22Rv1 (cell line): ENCODE results near the gene TRPV2.

ENCODE experiments used
- ZFX ChIP-seq: fragments of 450-650 bp; IDR thresholded peaks from 2 replicates; pipeline ENCODE4 v1.6.1; 2017; ENCODE audit warnings: antibody characterized with exemption, borderline replicate concordance
- TF ChIP-seq, protein P1 (sequence below): fragments of 450-650 bp; IDR thresholded peaks from 2 replicates; pipeline ENCODE4 v1.5.1; 2017; ENCODE audit warnings: mild to moderate bottlenecking

DNA sequence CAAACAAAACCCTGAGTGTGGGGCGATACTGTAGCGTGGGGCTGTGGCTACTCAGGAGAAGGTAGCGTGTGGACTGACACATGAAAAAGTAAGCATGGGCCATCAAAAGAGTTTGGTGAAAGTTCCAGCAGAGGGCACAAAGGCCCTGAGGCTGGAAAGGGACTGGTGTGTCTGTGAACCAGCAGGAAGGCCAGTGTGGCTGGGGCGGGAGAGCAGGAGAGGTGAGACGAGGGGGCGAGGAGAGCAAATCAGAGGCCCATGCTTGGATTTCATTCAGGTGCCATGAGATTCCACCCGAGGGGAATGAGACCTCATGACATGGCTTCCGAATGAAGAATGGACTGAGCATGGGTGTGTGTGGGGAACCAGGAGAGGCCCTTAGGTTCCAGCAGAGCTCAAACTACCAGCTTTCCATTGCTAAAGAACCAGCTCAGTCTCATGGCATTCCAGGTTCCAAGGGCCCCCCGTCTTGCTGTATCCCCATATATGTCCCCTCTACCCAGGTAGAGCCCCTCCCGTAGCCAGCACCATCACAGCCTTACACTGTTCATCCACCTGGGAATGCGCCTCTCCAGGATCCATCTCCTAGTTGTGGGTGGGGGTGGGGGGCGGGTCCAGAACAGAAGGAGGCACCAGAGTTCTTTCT, 31.1 kb downstream of the TRPV2 start:
- TF ChIP-seq, protein P1, sequence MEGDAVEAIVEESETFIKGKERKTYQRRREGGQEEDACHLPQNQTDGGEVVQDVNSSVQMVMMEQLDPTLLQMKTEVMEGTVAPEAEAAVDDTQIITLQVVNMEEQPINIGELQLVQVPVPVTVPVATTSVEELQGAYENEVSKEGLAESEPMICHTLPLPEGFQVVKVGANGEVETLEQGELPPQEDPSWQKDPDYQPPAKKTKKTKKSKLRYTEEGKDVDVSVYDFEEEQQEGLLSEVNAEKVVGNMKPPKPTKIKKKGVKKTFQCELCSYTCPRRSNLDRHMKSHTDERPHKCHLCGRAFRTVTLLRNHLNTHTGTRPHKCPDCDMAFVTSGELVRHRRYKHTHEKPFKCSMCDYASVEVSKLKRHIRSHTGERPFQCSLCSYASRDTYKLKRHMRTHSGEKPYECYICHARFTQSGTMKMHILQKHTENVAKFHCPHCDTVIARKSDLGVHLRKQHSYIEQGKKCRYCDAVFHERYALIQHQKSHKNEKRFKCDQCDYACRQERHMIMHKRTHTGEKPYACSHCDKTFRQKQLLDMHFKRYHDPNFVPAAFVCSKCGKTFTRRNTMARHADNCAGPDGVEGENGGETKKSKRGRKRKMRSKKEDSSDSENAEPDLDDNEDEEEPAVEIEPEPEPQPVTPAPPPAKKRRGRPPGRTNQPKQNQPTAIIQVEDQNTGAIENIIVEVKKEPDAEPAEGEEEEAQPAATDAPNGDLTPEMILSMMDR, result no peak
- no peak for TF ChIP-seq ZFX
